Measurements from ENCODE around the gene MARCO. TPM values are rescaled to one million over a fixed set of nuclear protein-coding genes. Genes with fewer than 3 reads are reported as not detected.

MARCO gene
- total RNA-seq, 1 experiment from 2014 or later: 0.26 TPM

DNA sequence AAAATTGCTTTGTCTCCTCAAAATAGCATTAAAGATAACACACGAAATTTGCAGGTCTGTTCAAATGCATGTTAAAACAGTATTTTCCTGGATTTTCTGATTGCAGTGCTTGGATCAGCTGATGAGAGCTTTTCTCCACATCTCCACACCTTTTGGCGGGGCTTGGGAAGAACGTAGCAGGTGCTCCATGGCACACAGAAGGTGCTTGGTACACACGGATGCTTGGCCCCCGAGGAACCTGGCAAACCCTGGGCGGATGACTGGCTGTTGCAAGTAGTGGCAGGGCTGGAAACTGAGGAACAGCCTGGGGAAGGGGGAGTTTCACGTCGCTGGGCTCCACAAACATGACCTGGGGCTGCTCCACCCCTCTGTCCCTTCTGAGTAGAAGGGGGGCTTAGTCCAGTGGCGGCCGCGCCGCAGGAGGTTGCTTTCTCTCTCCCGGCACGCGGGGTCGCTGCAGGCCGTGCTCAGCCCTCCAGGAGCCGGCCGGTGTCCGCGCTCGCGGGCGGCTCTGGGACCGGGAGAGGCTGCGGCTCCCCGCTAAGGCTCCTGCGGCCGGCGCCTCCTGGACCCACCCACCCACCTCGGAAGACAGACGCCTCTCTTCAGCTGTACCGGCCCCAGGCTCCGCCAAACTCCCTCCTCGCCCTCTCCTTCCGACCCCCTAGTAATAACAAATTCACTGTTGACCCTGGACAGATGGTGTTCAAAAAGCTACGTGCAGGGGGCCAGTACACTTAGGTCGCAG lies 69.3 kb downstream of the MARCO start:
- in situ Hi-C loops (cut with HindIII; ENCODE audit: low pct_unique_long_range_greater_than_20kb, low sequenced_read_pairs) (no loop called here), intact Hi-C loops (cut with micrococcal nuclease; ENCODE audit: unreplicated experiment) (loop anchor here (1.0 to 5.0 kb wide), 2 partner anchors 161 to 280 kb away; no protein-coding TSS in a partner anchor)
- no peak for DNase-seq (ENCODE audit: low read depth, low spot score)
- Histone ChIP-seq H3K27ac (ENCODE audit: low read length) (no peak overlapping the region), H3K9me3 (ENCODE audit: control insufficient read depth, insufficient read depth, low read depth, low read length) (no peaks in the 10 kb centered on the region), H3K27me3 (ENCODE audit: control insufficient read depth, insufficient read depth, low read length) (peaks cover 29% of the 10 kb centered on the region), H3K4me1 (ENCODE audit: control insufficient read depth, insufficient read depth, low read length) (no peaks in the 10 kb centered on the region), H3K4me3 (ENCODE audit: low read depth in 2 of 2, low read length in 2 of 2) (peak overlapping the region; percentile 13 to 33; a peak in 3 of 4 replicates), H3K36me3 (ENCODE audit: control insufficient read depth, insufficient read depth, low read length) (no peaks in the 10 kb centered on the region)
- ChIA-PET POLR2A (no interaction called here), CTCF (interaction anchor here (0.6 to 0.7 kb wide), 9 partner anchors 11 to 359 kb away, joined by 3 to 11 read pairs (median 7); no protein-coding TSS in a partner anchor)
- ATAC-seq: peak; percentile 95
- TF ChIP-seq REST (IDR thresholded peaks at IDR 0.05; ENCODE audit: insufficient read depth in 1 of 2, low read depth in 2 of 2, low read length in 1 of 2): no peak
- TF ChIP-seq, protein P1, sequence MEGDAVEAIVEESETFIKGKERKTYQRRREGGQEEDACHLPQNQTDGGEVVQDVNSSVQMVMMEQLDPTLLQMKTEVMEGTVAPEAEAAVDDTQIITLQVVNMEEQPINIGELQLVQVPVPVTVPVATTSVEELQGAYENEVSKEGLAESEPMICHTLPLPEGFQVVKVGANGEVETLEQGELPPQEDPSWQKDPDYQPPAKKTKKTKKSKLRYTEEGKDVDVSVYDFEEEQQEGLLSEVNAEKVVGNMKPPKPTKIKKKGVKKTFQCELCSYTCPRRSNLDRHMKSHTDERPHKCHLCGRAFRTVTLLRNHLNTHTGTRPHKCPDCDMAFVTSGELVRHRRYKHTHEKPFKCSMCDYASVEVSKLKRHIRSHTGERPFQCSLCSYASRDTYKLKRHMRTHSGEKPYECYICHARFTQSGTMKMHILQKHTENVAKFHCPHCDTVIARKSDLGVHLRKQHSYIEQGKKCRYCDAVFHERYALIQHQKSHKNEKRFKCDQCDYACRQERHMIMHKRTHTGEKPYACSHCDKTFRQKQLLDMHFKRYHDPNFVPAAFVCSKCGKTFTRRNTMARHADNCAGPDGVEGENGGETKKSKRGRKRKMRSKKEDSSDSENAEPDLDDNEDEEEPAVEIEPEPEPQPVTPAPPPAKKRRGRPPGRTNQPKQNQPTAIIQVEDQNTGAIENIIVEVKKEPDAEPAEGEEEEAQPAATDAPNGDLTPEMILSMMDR (IDR thresholded peaks at IDR 0.05): peak; percentile 90
- TF ChIP-seq SIN3A (IDR thresholded peaks at IDR 0.05; ENCODE audit: borderline replicate concordance, insufficient read depth, low read depth, low read length): no peak
- no peak for TF ChIP-seq TCF7L2 (IDR thresholded peaks at IDR 0.05; ENCODE audit: low read depth, low read length)
- BruUV-seq (replicated peaks): no TSS peak

DNA sequence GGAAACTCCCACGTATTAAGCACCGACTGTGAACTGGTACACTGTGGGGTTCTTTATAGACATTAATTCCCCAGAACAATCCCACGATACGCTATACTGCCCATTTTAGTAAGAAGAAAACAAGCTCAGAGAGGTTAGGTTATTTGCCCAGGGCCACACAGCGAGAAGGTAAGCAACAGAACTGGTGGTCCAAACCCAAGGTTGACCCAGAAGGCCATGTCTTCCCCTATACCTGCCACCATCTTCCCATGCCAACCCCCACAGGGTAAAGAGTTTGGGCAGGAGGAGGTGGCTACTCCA lies 69.9 kb downstream of the MARCO start:
- ChIA-PET CTCF (interaction anchor here (0.6 to 0.7 kb wide), 9 partner anchors 11 to 358 kb away, joined by 3 to 11 read pairs (median 7); no protein-coding TSS in a partner anchor), POLR2A (no interaction called here)
- Histone ChIP-seq H3K4me3 (ENCODE audit: low read depth in 2 of 2, low read length in 2 of 2) (peak overlapping the region; percentile 13 to 33; a peak in 3 of 4 replicates), H3K36me3 (ENCODE audit: control insufficient read depth, insufficient read depth, low read length) (no peaks in the 10 kb centered on the region), H3K9me3 (ENCODE audit: control insufficient read depth, insufficient read depth, low read depth, low read length) (no peaks in the 10 kb centered on the region), H3K4me1 (ENCODE audit: control insufficient read depth, insufficient read depth, low read length) (no peaks in the 10 kb centered on the region), H3K27me3 (ENCODE audit: control insufficient read depth, insufficient read depth, low read length) (peaks cover 29% of the 10 kb centered on the region), H3K27ac (ENCODE audit: low read length) (no peak overlapping the region)
- in situ Hi-C loops (cut with HindIII; ENCODE audit: low pct_unique_long_range_greater_than_20kb, low sequenced_read_pairs): no loop called here
- ATAC-seq (no peak), DNase-seq (ENCODE audit: low read depth, low spot score) (no peak)
- intact Hi-C loops (cut with micrococcal nuclease; ENCODE audit: unreplicated experiment): loop anchor here (1.0 to 5.0 kb wide), 2 partner anchors 160 to 279 kb away; no protein-coding TSS in a partner anchor
- TF ChIP-seq POLR2AphosphoS5 (IDR thresholded peaks at IDR 0.05; ENCODE audit: low read depth, low read length) (no peak), TCF7L2 (IDR thresholded peaks at IDR 0.05; ENCODE audit: low read depth, low read length) (no peak), REST (IDR thresholded peaks at IDR 0.05; ENCODE audit: insufficient read depth in 1 of 2, low read depth in 2 of 2, low read length in 1 of 2) (no peak), SIN3A (IDR thresholded peaks at IDR 0.05; ENCODE audit: borderline replicate concordance, insufficient read depth, low read depth, low read length) (no peak)
- TF ChIP-seq, protein P1 (IDR thresholded peaks at IDR 0.05): no peak
- BruUV-seq (replicated peaks): no TSS peak
